GM21360 (cell line): Measurements from ENCODE around the gene PRRC1.
"Not testable (repeated sequence)": the region's sequence is repeated elsewhere in the genome, so short reads cannot be mapped to it uniquely, and the experiment has no call there.

ENCODE experiments used
- ATAC-seq: cut with Tn5 transposase; IDR thresholded peaks from one replicate; pipeline ENCODE4 v1.9.1; 2021; ENCODE audit warnings: mild to moderate bottlenecking, moderate library complexity; ENCODE audit not compliant: unreplicated experiment

The PRRC1 gene

GRCh38 chr5:127540553-127540952, 23.1 kb downstream of the PRRC1 start:
- ATAC-seq = not testable (repeated sequence)

GRCh38 chr5:127545249-127545648, 27.8 kb downstream of the PRRC1 start:
- ATAC-seq = not testable (repeated sequence)

- ATAC-seq = no peak
Observed at GRCh38 chr5:127549551-127549950, 32.1 kb downstream of the PRRC1 start.

- no peak for ATAC-seq
Observed at GRCh38 chr5:127550652-127551409, 33.4 kb downstream of the PRRC1 start.

- no peak for ATAC-seq
Observed at GRCh38 chr5:127551410-127552041, 34.1 kb downstream of the PRRC1 start.

GRCh38 chr5:127555826-127556225, 38.4 kb downstream of the PRRC1 start:
- ATAC-seq = no peak

GRCh38 chr5:127556609-127557334, 39.3 kb downstream of the PRRC1 start:
- no peak for ATAC-seq

GRCh38 chr5:127558273-127558672, 40.8 kb downstream of the PRRC1 start:
- ATAC-seq = no peak

GRCh38 chr5:127561254-127561653, 43.8 kb downstream of the PRRC1 start:
- ATAC-seq = no peak

GRCh38 chr5:127562252-127562651, 44.8 kb downstream of the PRRC1 start:
- ATAC-seq = no peak

- ATAC-seq = no peak
Observed at GRCh38 chr5:127563136-127563535, 45.7 kb downstream of the PRRC1 start.

- peak; percentile 54 for ATAC-seq
Observed at GRCh38 chr5:127564002-127564769, 46.7 kb downstream of the PRRC1 start.

GRCh38 chr5:127565586-127566270, 48.3 kb downstream of the PRRC1 start:
- no peak for ATAC-seq

GRCh38 chr5:127567026-127567768, 49.8 kb downstream of the PRRC1 start:
- peak; percentile 85 for ATAC-seq

GRCh38 chr5:127568166-127568565, 50.7 kb downstream of the PRRC1 start:
- ATAC-seq = no peak

GRCh38 chr5:127569471-127569870, 52.0 kb downstream of the PRRC1 start:
- not testable (repeated sequence) for ATAC-seq

GRCh38 chr5:127571314-127572131, 54.1 kb downstream of the PRRC1 start:
- ATAC-seq = peak; percentile 68

- no peak for ATAC-seq
Observed at GRCh38 chr5:127572930-127573329, 55.5 kb downstream of the PRRC1 start.
